Thyroid gland (tissue), 4 donors: Measurements from ENCODE around the gene TLCD5.

Experiments
- POLR2A ChIP-seq, 2 donors: fragments of 450-650 bp; IDR thresholded peaks; one replicate each; pipeline ENCODE4 v1.6.1; 2017; ENCODE audit warnings: antibody characterized with exemption in 2 of 2, mild to moderate bottlenecking in 2 of 2, moderate library complexity in 1 of 2
- TF ChIP-seq, protein P1 (sequence below), 6 experiments: fragments of 200-600 bp in 3 of 6; fragments of 450-650 bp in 3 of 6; sonication (generic) in 3 of 6; IDR thresholded peaks; one replicate each; pipeline ENCODE4 v1.5.1; 2016 to 2019; ENCODE audit warnings: antibody characterized with exemption in 6 of 6, mild to moderate bottlenecking in 2 of 6, inconsistent platforms in 1 of 6, moderate library complexity in 1 of 6

DNA sequence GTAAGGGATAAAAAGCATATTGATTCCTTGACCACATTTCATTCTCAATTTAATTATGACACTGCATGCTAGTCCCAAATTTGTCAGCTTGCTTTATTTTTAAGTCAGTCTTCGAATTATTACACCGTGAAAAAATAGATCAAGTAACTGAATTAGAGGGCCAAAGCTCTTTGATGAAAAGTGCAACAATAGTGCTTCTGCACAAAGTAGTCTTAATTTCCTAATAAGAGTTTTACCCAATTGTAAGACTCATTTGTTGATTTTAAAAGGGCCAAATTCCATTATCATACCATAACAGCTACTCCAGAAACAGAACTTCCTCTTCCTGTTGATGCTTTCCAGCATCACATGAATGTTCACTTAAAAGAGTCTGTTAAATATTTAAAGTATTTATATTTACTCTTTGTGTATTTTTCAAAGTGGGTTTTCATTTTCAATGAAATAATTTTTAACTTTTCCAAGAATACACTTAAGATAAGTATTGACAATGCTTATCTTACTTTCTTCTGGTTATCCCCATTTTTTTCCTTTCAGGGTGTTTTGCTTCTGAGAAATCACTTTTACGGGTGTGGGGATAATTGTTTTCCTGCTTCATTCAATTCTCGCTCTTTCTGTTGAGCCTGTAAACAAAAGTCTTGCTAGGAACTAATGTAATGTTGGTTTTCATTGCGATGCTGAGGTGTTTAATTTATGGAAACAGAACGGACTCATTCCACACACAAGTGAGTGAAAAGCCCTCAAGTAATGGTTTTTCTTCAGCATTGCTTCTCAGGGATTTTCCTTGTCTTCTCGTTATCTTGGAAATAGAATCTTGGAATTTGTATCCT lies 13.2 kb downstream of the TLCD5 start:
- no peak for TF ChIP-seq POLR2A (IDR thresholded peaks at IDR 0.05)
- TF ChIP-seq, protein P1, sequence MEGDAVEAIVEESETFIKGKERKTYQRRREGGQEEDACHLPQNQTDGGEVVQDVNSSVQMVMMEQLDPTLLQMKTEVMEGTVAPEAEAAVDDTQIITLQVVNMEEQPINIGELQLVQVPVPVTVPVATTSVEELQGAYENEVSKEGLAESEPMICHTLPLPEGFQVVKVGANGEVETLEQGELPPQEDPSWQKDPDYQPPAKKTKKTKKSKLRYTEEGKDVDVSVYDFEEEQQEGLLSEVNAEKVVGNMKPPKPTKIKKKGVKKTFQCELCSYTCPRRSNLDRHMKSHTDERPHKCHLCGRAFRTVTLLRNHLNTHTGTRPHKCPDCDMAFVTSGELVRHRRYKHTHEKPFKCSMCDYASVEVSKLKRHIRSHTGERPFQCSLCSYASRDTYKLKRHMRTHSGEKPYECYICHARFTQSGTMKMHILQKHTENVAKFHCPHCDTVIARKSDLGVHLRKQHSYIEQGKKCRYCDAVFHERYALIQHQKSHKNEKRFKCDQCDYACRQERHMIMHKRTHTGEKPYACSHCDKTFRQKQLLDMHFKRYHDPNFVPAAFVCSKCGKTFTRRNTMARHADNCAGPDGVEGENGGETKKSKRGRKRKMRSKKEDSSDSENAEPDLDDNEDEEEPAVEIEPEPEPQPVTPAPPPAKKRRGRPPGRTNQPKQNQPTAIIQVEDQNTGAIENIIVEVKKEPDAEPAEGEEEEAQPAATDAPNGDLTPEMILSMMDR (IDR thresholded peaks at IDR 0.05): no peak
